ENCODE data around the gene LMNB1. TPM values are rescaled to one million over a fixed set of nuclear protein-coding genes. Genes with fewer than 3 reads are reported as not detected.
"Not testable (repeated sequence)": the region's sequence is repeated elsewhere in the genome, so short reads cannot be mapped to it uniquely, and the experiment has no call there.

LMNB1 gene
- polyA plus RNA-seq, 1 donor from 2014 or later = 8.4 TPM

- H3K36me3 Mint-ChIP-seq = peaks cover 15% of the 10 kb centered on the region
- H3K4me1 Mint-ChIP-seq = peaks cover 27 to 40% (median 30%) of the 10 kb centered on the region in 3 donors
- no peaks in the 10 kb centered on the region for H3K9me3 Mint-ChIP-seq
- no peaks in the 10 kb centered on the region for H3K27me3 Mint-ChIP-seq
- peak overlapping the region; percentile 57 to 89 (median 74) for H3K4me3 Mint-ChIP-seq
- peak overlapping the region; percentile 68 to 98 (median 97) for H3K27ac Mint-ChIP-seq
These were observed 75.2 kb downstream of the LMNB1 start for GRCh38 chr5:126852091-126852571.

DNA sequence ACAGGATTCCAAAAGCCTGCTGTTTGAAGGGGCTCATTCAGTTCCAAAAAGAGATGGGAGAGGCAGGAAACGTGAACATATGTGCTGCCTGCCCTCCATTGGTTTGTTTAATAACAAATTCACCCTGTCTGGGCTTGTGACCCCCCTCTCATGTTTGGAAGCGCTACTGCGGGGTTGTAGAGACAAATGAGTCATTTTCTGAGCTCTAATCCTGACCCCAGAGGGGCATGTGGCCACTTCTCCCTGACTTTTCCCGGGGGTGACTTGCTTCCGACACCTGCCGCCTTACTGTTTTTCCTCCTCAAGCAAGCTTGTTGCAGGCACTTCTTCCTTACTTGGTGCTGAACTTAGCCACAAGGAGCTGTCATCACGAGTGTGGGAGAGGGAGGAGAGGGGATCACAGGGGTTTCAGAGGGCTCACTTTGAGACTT, 75.9 kb downstream of the LMNB1 start:
- H3K27me3 Mint-ChIP-seq = no peaks in the 10 kb centered on the region
- peaks cover 23 to 37% (median 26%) of the 10 kb centered on the region in 3 donors for H3K4me1 Mint-ChIP-seq
- peak overlapping the region; percentile 68 to 98 (median 97) for H3K27ac Mint-ChIP-seq
- peaks cover 15% of the 10 kb centered on the region for H3K36me3 Mint-ChIP-seq
- H3K4me3 Mint-ChIP-seq = peak overlapping the region; percentile 62 to 89 (median 75)
- no peaks in the 10 kb centered on the region for H3K9me3 Mint-ChIP-seq

DNA sequence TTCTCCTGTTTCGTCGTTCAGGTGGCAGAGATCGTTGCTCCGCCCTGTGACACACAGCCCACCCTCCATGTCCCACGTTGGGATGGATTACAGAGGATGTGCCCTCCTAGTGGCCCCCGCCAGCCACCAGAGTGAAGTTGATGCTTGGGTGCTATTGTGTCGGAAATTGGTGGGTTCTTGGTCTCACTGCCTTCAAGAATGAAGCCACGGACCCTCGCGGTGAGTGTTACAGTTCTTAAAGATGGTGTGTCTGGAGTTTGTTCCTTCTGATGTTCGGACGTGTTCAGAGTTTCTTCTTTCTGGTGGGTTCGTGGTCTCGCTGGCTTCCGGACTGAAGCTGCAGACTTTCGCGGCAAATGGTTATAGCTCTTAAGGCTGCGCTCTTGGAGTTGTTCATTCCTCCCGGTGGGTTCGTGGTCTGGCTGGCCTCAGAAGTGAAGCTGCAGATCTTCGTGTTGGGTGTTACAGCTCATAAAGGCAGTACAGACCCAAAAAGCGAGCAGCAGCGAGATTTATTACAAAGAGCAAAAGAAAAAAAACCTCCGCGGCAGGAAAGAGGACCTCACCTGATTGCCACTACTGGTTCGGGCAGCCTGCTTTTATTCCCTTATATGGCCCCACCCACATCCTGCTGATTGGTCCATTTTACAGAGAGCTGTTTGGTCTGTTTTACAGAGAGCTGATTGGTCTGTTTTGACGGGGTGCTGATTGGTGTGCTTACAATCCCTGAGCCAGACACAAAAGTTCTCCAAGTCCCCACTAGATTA, 76.8 kb downstream of the LMNB1 start:
- H3K27ac Mint-ChIP-seq = peak overlapping the region; percentile 61 to 92 (median 68)
- H3K4me1 Mint-ChIP-seq = peaks cover 22 to 33% (median 26%) of the 10 kb centered on the region in 3 donors

DNA sequence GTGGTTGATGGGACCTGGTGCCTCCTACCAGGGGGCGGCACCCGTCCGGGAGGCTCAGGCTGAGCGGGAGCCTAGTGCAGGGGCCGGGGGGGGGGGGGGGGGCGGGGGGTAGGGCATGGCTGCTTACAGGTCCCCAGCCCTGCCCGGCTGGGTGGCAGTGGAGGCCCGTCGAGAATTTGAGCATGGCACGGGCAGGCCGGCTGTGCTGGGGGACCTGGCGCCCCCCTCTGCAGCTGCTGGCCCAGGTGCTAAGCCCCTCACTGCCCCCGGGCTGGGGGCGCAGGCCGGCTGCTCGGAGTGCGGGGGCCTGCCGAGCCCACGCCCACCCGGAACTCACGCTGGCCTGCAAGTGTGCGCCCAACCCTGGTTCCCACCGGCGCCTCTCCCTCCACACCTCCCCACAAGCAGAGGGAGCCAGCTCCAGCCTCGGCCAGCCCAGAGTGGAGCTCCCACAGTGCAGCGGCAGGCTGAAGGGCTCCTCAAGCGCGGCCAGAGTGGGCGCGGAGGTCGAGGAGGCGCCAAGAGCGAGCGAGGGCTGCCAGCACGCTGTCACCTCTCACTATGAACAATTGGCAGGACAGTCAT, 77.7 kb downstream of the LMNB1 start:
- no peaks in the 10 kb centered on the region for H3K9me3 Mint-ChIP-seq
- H3K36me3 Mint-ChIP-seq = peaks cover 15% of the 10 kb centered on the region
- peak overlapping the region in 1 of 4 donors; percentile 58 for H3K4me3 Mint-ChIP-seq
- H3K27ac Mint-ChIP-seq = peak overlapping the region in 2 of 3 donors; percentile 23 to 57
- no peaks in the 10 kb centered on the region for H3K27me3 Mint-ChIP-seq
- peaks cover 21 to 33% (median 22%) of the 10 kb centered on the region in 3 donors for H3K4me1 Mint-ChIP-seq

More for the DNA sequence above, 76.8 kb downstream of the LMNB1 start:
- not testable (repeated sequence) for H3K9me3 Mint-ChIP-seq, H3K27me3 Mint-ChIP-seq
- H3K4me3 Mint-ChIP-seq = peak overlapping the region; percentile 35 to 87 (median 73)
- H3K36me3 Mint-ChIP-seq = peaks cover 15% of the 10 kb centered on the region

DNA sequence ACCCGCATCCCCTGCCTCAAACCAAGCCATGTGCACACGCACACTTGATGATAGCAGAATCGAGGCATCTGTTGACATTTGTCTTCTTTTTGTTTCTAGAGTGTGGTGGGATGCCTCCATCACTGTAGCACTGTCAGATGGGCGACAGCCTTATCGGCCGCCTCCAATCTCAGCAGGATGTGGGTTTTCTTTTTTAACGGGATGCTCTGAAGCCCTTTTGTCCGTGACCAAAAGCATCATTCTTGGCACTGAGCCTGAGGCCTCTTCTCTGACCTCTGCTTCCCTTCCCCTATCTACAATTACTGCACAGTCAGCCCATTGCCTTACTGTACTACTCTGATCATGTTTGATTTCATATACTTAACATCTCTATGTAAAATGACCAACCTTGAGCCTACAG, 78.3 kb downstream of the LMNB1 start:
- peak overlapping the region in 2 of 4 donors; percentile 58 to 61 for H3K4me3 Mint-ChIP-seq
- H3K9me3 Mint-ChIP-seq = no peaks in the 10 kb centered on the region
- peaks cover 15% of the 10 kb centered on the region for H3K36me3 Mint-ChIP-seq
- H3K4me1 Mint-ChIP-seq = peaks cover 21 to 33% (median 22%) of the 10 kb centered on the region in 3 donors
- no peaks in the 10 kb centered on the region for H3K27me3 Mint-ChIP-seq
- peak overlapping the region; percentile 13 to 57 (median 23) for H3K27ac Mint-ChIP-seq

DNA sequence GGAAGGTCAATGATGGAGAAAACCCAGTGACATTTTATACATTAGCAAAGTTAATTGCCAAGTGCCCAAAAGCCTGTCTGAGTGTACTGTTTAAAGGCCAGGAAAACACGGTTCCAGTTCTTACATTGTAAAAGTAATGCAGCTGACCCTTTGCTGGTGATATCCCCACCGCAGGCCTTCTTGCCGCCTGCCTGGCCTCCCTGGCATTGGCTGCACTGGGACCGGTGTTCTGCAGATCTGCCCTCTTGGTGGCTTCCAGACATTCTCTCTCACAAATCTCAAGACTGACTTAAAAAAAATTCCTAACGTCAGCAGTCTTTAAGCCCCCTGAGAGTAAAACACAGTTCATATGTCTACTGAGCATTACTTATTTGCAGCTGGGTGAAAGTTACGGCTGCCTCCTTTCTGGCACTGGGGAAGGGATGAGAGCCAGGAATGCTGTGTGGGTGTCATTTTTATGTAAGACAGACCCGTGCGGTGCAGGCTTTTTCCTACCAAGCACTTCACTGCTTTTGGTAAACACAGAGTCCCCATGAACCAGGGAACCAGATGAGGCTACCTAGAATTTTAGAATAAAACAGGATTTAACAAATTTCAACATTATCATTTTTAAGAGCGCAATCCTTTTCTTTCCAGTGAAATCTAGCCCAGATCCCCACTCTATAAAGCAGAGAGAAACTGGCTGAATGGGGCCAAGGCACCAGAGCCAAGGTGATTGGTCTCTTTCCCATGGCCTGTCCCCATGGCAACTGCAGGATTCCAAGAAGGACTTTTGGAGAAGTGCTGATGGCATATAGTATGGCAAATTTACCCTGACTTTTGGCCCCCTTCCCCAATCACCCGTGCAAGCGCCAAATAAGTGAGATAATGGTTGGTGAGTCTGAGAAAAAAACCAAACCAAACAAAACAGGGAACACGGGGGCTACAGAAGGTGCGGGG, 80.8 kb downstream of the LMNB1 start:
- Mint-ChIP-seq H3K27me3 (no peaks in the 10 kb centered on the region), H3K27ac (no peak overlapping the region), H3K4me1 (peaks cover 7 to 17% (median 14%) of the 10 kb centered on the region in 3 donors), H3K9me3 (no peaks in the 10 kb centered on the region), H3K36me3 (peaks cover 11% of the 10 kb centered on the region), H3K4me3 (peak overlapping the region in 1 of 4 donors; percentile 52)

- no peaks in the 10 kb centered on the region for H3K9me3 Mint-ChIP-seq
- H3K36me3 Mint-ChIP-seq = peaks cover 11% of the 10 kb centered on the region
- H3K27ac Mint-ChIP-seq = no peak overlapping the region
- H3K27me3 Mint-ChIP-seq = no peaks in the 10 kb centered on the region
- H3K4me1 Mint-ChIP-seq = peaks cover 0 to 11% (median 8%) of the 10 kb centered on the region in 3 donors
- no peak overlapping the region for H3K4me3 Mint-ChIP-seq
These were observed 81.5 kb downstream of the LMNB1 start for GRCh38 chr5:126858441-126858840.

- H3K36me3 Mint-ChIP-seq = no peaks in the 10 kb centered on the region
- peak overlapping the region in 1 of 3 donors; percentile 20 for H3K27ac Mint-ChIP-seq
- peaks cover 1 to 5% (median 4%) of the 10 kb centered on the region in 3 donors for H3K4me1 Mint-ChIP-seq
These were observed 86.5 kb downstream of the LMNB1 start for GRCh38 chr5:126863402-126863801.

GRCh38 chr5:126864042-126864688, 87.2 kb downstream of the LMNB1 start:
- Mint-ChIP-seq H3K9me3 (no peaks in the 10 kb centered on the region), H3K27me3 (no peaks in the 10 kb centered on the region), H3K4me1 (peaks cover 5 to 12% (median 11%) of the 10 kb centered on the region in 3 donors), H3K36me3 (no peaks in the 10 kb centered on the region), H3K4me3 (no peak overlapping the region), H3K27ac (no peak overlapping the region)

More at GRCh38 chr5:126863402-126863801, 86.5 kb downstream of the LMNB1 start:
- Mint-ChIP-seq H3K27me3 (no peaks in the 10 kb centered on the region), H3K4me3 (peak overlapping the region in 1 of 4 donors; percentile 20), H3K9me3 (no peaks in the 10 kb centered on the region)

DNA sequence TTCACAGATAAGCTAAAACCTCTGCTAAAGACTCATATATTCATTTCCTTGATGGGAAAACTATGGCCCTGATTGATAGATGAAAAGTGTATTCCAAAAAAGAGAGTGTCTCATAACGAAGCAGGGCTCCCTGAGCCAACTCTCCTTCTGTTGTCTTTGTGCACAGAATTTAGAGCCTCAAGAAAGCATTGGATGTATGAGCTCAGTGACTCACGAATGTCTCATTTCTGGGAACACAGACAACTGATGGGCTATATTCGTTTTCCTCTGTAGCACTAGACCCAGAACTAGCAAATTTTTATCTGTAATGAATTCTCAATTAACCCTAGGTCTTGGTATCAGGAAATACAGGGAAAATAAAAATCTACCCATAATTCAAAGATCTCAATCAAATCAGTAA, 88.4 kb downstream of the LMNB1 start:
- H3K36me3 Mint-ChIP-seq = peaks cover 2% of the 10 kb centered on the region
- H3K27me3 Mint-ChIP-seq = no peaks in the 10 kb centered on the region
- H3K9me3 Mint-ChIP-seq = no peaks in the 10 kb centered on the region
- peaks cover 9 to 16% (median 13%) of the 10 kb centered on the region in 3 donors for H3K4me1 Mint-ChIP-seq
- H3K4me3 Mint-ChIP-seq = no peak overlapping the region
- peak overlapping the region in 1 of 3 donors; percentile 43 for H3K27ac Mint-ChIP-seq

- Mint-ChIP-seq H3K27me3 (no peaks in the 10 kb centered on the region), H3K27ac (peak overlapping the region in 1 of 3 donors; percentile 65), H3K36me3 (peaks cover 6% of the 10 kb centered on the region), H3K4me1 (peaks cover 9 to 14% (median 13%) of the 10 kb centered on the region in 3 donors), H3K4me3 (peak overlapping the region in 1 of 4 donors; percentile 70), H3K9me3 (no peaks in the 10 kb centered on the region)
These were observed 90.1 kb downstream of the LMNB1 start for GRCh38 chr5:126866851-126867636.

GRCh38 chr5:126868338-126869004, 91.5 kb downstream of the LMNB1 start:
- Mint-ChIP-seq H3K36me3 (peaks cover 7% of the 10 kb centered on the region), H3K9me3 (no peaks in the 10 kb centered on the region), H3K27me3 (no peaks in the 10 kb centered on the region), H3K4me1 (peaks cover 11 to 14% (median 13%) of the 10 kb centered on the region in 3 donors), H3K4me3 (peak overlapping the region; percentile 53 to 91 (median 76)), H3K27ac (peak overlapping the region; percentile 1 to 92 (median 69))

GRCh38 chr5:126869005-126869451, 92.1 kb downstream of the LMNB1 start:
- H3K27ac Mint-ChIP-seq = peak overlapping the region; percentile 1 to 92 (median 69)
- peaks cover 7% of the 10 kb centered on the region for H3K36me3 Mint-ChIP-seq
- H3K9me3 Mint-ChIP-seq = no peaks in the 10 kb centered on the region
- H3K4me1 Mint-ChIP-seq = peaks cover 11 to 14% (median 13%) of the 10 kb centered on the region in 3 donors
- peak overlapping the region; percentile 53 to 91 (median 76) for H3K4me3 Mint-ChIP-seq
- H3K27me3 Mint-ChIP-seq = no peaks in the 10 kb centered on the region
